HepG2 (cell line): Measurements from ENCODE around the gene COLQ. TPM values are rescaled to one million over a fixed set of nuclear protein-coding genes. Genes with fewer than 3 reads are reported as not detected.

Experiments used
- ATAC-seq: fragments of 200-7000 bp; cut with Tn5 transposase; 3 replicates; pipeline ENCODE4 v1.9.1; 2020; ENCODE audit warnings: mild to moderate bottlenecking, moderate library complexity
- BruUV-seq: library from RNA; stranded (reverse); fragments of 400-500 nt; replicated peaks from 2 replicates; lab custom pipeline; 2021; lab: Mats Ljungman, UMichigan
- CTCF ChIA-PET: fragments of 300-600 bp; formaldehyde crosslinking; extraction: SDS; loops from one replicate; lab custom pipeline; 2021; ENCODE audit warnings: low total read pairs, inconsistent platforms, low intra/inter-chr PET ratio; lab: Yijun Ruan, JAX
- POLR2A ChIA-PET: fragments of 350-600 bp; sonication (Branson Sonifier 250); formaldehyde crosslinking; loops from one replicate; lab custom pipeline; 2020; ENCODE audit warnings: antibody characterized with exemption, inconsistent platforms; lab: Yijun Ruan, JAX
- DNase-seq: peaks from one replicate; pipeline ENCODE4 v3.0.0-alpha.2; 2015; ENCODE audit warnings: low spot score
- FAIRE-seq: peaks from 3 replicates; lab custom pipeline; 2011; peaks lifted over from hg19 to GRCh38; lab: Jason Lieb, UNC
- H2AFZ ChIP-seq: one replicate; pipeline ENCODE4 v1.6.1; 2011; ENCODE audit warnings: low read length, inconsistent platforms
- H3K27ac ChIP-seq: fragments of 300-600 bp; 3 replicates; pipeline ENCODE4 v1.8.0; 2011; ENCODE audit warnings: mixed run types, mild to moderate bottlenecking, mixed read lengths, low read length, inconsistent platforms; ENCODE audit not compliant: insufficient read depth; ENCODE audit errors: extremely low read length
- H3K27me3 ChIP-seq, 2 experiments: fragments of 200-600 bp in 1 of 2; 2 replicates in 1 of 2; 3 replicates in 1 of 2; pipeline versions ENCODE4 v1.6.0 to v1.8.0; 2011; ENCODE audit warnings: low read length in 2 of 2, mild to moderate bottlenecking in 2 of 2, moderate library complexity in 2 of 2, inconsistent platforms in 1 of 2; ENCODE audit not compliant: insufficient read depth in 2 of 2, control insufficient read depth in 1 of 2
- H3K36me3 ChIP-seq, 2 experiments: fragments of 200-600 bp in 1 of 2; replicated peaks in 1 of 2; 2 replicates in 1 of 2; 3 replicates in 1 of 2; pipeline versions ENCODE4 v1.5.1 to v1.8.0; 2011; ENCODE audit warnings: low read length in 2 of 2, inconsistent platforms in 1 of 2; ENCODE audit not compliant: insufficient read depth in 2 of 2, control insufficient read depth in 1 of 2
- H3K4me1 ChIP-seq: 2 replicates; pipeline ENCODE4 v1.5.1; 2012; ENCODE audit warnings: low read length, inconsistent platforms; ENCODE audit not compliant: insufficient read depth
- H3K4me2 ChIP-seq: 2 replicates; pipeline ENCODE4 v1.6.0; 2011; ENCODE audit warnings: low read depth, low read length, inconsistent platforms
- H3K4me3 ChIP-seq, 3 experiments: fragments of 200-600 bp in 1 of 3; sonication (generic), shearing (Covaris generic) in 1 of 3; replicated peaks in 1 of 3; 2 replicates each; pipeline ENCODE4 v1.5.1; 2011 to 2016; ENCODE audit warnings: low read length in 3 of 3, inconsistent platforms in 2 of 3, low read depth in 2 of 3, mild to moderate bottlenecking in 2 of 3, control low read depth in 1 of 3, mixed read lengths in 1 of 3; ENCODE audit not compliant: insufficient read depth in 1 of 3
- H3K79me2 ChIP-seq: one replicate; pipeline ENCODE4 v1.6.1; 2011; ENCODE audit warnings: low read length, inconsistent platforms; ENCODE audit not compliant: insufficient read depth
- H3K9ac ChIP-seq: 2 replicates; pipeline ENCODE4 v1.6.0; 2011; ENCODE audit warnings: mild to moderate bottlenecking, low read depth, low read length, inconsistent platforms; ENCODE audit not compliant: insufficient read depth
- H3K9me3 ChIP-seq: 2 replicates; pipeline ENCODE4 v1.5.1; 2012; ENCODE audit warnings: mild to moderate bottlenecking, low read length
- H4K20me1 ChIP-seq: 2 replicates; pipeline ENCODE4 v1.6.0; 2011; ENCODE audit warnings: inconsistent platforms, mild to moderate bottlenecking, low read length, moderate library complexity; ENCODE audit not compliant: insufficient read depth
- ARNT2 ChIP-seq: sonication (generic); formaldehyde crosslinking; IDR thresholded peaks from 2 replicates; pipeline ENCODE4 v1.8.0; 2022; ENCODE audit warnings: mild to moderate bottlenecking, low read depth, missing genetic modification reagents, moderate library complexity
- CCDC6 ChIP-seq: sonication (generic); formaldehyde crosslinking; IDR thresholded peaks from 2 replicates; pipeline ENCODE4 v1.8.1; 2022; ENCODE audit warnings: mild to moderate bottlenecking, missing genetic modification reagents, moderate library complexity
- MAZ ChIP-seq, 2 experiments: sonication (generic) in 1 of 2; formaldehyde crosslinking in 1 of 2; IDR thresholded peaks; 2 replicates each; pipeline versions ENCODE4 v1.5.0 to v1.6.1; 2012 to 2020; ENCODE audit warnings: low read depth in 2 of 2, mild to moderate bottlenecking in 2 of 2, borderline replicate concordance in 1 of 2, improper control_type of control experiment in 1 of 2, low read length in 1 of 2, missing genetic modification reagents in 1 of 2, moderate library complexity in 1 of 2
- NFRKB ChIP-seq: fragments of 450-650 bp; IDR thresholded peaks from 2 replicates; pipeline ENCODE4 v1.6.1; 2017
- RFX3 ChIP-seq: IDR thresholded peaks from 2 replicates; pipeline ENCODE4 v1.6.1; 2016; ENCODE audit warnings: missing biosample characterization, missing genetic modification reagents
- SPEN ChIP-seq: sonication (generic); formaldehyde crosslinking; IDR thresholded peaks from 2 replicates; pipeline ENCODE4 v1.5.1; 2020; ENCODE audit warnings: low read depth, mild to moderate bottlenecking, missing genetic modification reagents
- ZC3H13 ChIP-seq: sonication (generic); formaldehyde crosslinking; IDR thresholded peaks from 2 replicates; pipeline ENCODE4 v1.8.1; 2023; ENCODE audit warnings: mild to moderate bottlenecking, missing genetic modification reagents, moderate library complexity
- ZNF12 ChIP-seq: sonication (generic); formaldehyde crosslinking; IDR thresholded peaks from 2 replicates; pipeline ENCODE4 v1.5.0; 2020; ENCODE audit warnings: missing genetic modification reagents
- ZNF326 ChIP-seq: sonication (generic); formaldehyde crosslinking; IDR thresholded peaks from 2 replicates; pipeline ENCODE4 v1.4.0; 2020; ENCODE audit warnings: missing genetic modification reagents, borderline replicate concordance
- ZNF546 ChIP-seq: sonication (generic); formaldehyde crosslinking; conservative IDR thresholded peaks from 2 replicates; pipeline ENCODE4 v1.8.1; 2023; ENCODE audit warnings: mild to moderate bottlenecking, missing genetic modification reagents
- ZNF629 ChIP-seq: sonication (generic); formaldehyde crosslinking; conservative IDR thresholded peaks from 2 replicates; pipeline ENCODE4 v1.5.0; 2020; ENCODE audit warnings: missing genetic modification reagents
- ZNF883 ChIP-seq: sonication (generic); formaldehyde crosslinking; IDR thresholded peaks from 2 replicates; pipeline ENCODE4 v1.5.1; 2020; ENCODE audit warnings: mild to moderate bottlenecking, missing genetic modification reagents; ENCODE audit errors: not compliant biosample characterization
- WGBS: methylation state at CpG from one replicate; pipeline ENCODE4 v1.1.6; 2017; ENCODE audit warnings: low lambda C conversion rate; 5-methylcytosine and 5-hydroxymethylcytosine counted together
- in situ Hi-C: cut with HindIII; loops from 2 replicates; pipeline ENCODE4 v1.10.0; 2017; ENCODE audit warnings: low pct_unique_long_range_greater_than_20kb; ENCODE audit not compliant: extremely low pct_ligation_motif_present
- intact Hi-C: fragments of 100-400 bp; cut with micrococcal nuclease; formaldehyde crosslinking; loops from one replicate; pipeline ENCODE4 v1.10.0; 2022; ENCODE audit not compliant: unreplicated experiment
- polyA plus RNA-seq, 8 experiments: library from polyadenylated mRNA; depleted of rRNA in 3 of 8; stranded (reverse) in 7 of 8; unstranded in 1 of 8; fragments of >200 nt; fragmentation: Illumina TruSeq in 4 of 8; extraction: Trizol in 4 of 8; gene quantifications; 2 replicates each; pipeline versions ENCODE4 v1.2.1 to v1.2.3, GENCODE V29; 2011 to 2016; ENCODE audit warnings: low read depth in 4 of 8, missing spikeins in 1 of 8, mixed read lengths in 1 of 8; ENCODE audit not compliant: insufficient read depth in 1 of 8
- total RNA-seq, 5 experiments: library from RNA; depleted of rRNA; stranded (reverse); fragments of >200 nt; fragmentation: Illumina TruSeq; extraction: Trizol; gene quantifications; 2 replicates each; pipeline ENCODE4 v1.2.3, GENCODE V29; 2016; ENCODE audit warnings: low read depth in 1 of 5

The COLQ gene
- total and polyA plus RNA-seq, 2 of the 13 experiments (the other 11 are each of a cell fraction or from before 2014, with no cell fraction given) = 0.31 to 0.46 TPM

GRCh38 chr3:15456321-15456720 is 65.2 kb downstream of the COLQ start (continued):
- no peak for TF ChIP-seq ZNF546
- TF ChIP-seq ARNT2 (CRISPR knock-in tag) = no peak

DNA sequence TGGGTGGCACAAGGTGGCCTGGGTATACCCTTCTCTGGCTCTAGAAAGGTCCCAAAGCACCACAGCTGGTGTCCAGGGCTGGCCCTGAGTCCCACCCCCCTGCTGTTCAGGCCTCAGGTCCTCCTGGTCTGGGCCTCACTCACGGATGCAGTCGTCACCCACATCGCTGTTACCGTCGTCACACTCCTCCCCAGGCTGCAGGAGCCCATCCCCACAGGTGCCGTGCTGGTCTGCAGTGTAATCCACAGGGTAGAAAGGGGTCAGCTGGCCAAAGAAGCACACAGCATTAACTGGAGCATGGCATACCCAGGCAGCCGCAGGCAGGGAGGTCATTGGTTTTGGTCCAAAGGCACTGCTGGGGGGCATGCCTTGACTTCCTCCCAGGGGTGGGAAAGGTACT is 65.8 kb downstream of the COLQ start:
- H4K20me1 ChIP-seq = no peaks in the 10 kb centered on the region
- no peak overlapping the region for H3K4me3 ChIP-seq
- H3K36me3 ChIP-seq = no peaks in the 10 kb centered on the region
- intact Hi-C loops (no loop called here), in situ Hi-C loops (no loop called here)
- H3K9me3 ChIP-seq = no peaks in the 10 kb centered on the region
- H3K4me2 ChIP-seq = no peak overlapping the region
- no peaks in the 10 kb centered on the region for H3K27me3 ChIP-seq
- ChIA-PET POLR2A (no interaction called here), CTCF (no interaction called here)
- 66% methylated on average over 6 of the region's 7 CpGs for WGBS
- no peak for ATAC-seq
- FAIRE-seq = no peak
- DNase-seq = no peak
- BruUV-seq = no TSS peak
- H3K4me1 ChIP-seq = peaks cover 7% of the 10 kb centered on the region
- H3K79me2 ChIP-seq = no peaks in the 10 kb centered on the region
- H2AFZ ChIP-seq = no peak overlapping the region
- TF ChIP-seq SPEN (CRISPR knock-in tag) (no peak), MAZ (IDR thresholded peaks at IDR 0.05; ENCODE audit: borderline replicate concordance, low read depth, low read length) (no peak), MAZ (CRISPR knock-in tag; IDR thresholded peaks at IDR 0.05; ENCODE audit: low read depth) (no peak), RFX3 (CRISPR knock-in tag) (no peak)
- no peak overlapping the region for H3K9ac ChIP-seq
- no peak overlapping the region for H3K27ac ChIP-seq

GRCh38 chr3:15454965-15455364 is 66.5 kb downstream of the COLQ start:
- Histone ChIP-seq H3K9ac (no peak overlapping the region), H3K4me2 (no peak overlapping the region), H3K27me3 (no peaks in the 10 kb centered on the region), H2AFZ (no peak overlapping the region), H3K27ac (no peak overlapping the region), H3K4me1 (peaks cover 7% of the 10 kb centered on the region), H3K4me3 (no peak overlapping the region), H4K20me1 (no peaks in the 10 kb centered on the region), H3K9me3 (no peaks in the 10 kb centered on the region), H3K36me3 (no peaks in the 10 kb centered on the region), H3K79me2 (no peaks in the 10 kb centered on the region)
- CTCF ChIA-PET = no interaction called here
- intact Hi-C loops = no loop called here
- DNase-seq = no peak
- TF ChIP-seq ZNF629 (CRISPR knock-in tag) = peak; percentile 72
- TF ChIP-seq ZNF883 = no peak
- no peak for TF ChIP-seq NFRKB
- TF ChIP-seq ZC3H13 = no peak
- TF ChIP-seq ZNF12 (CRISPR knock-in tag) = no peak
- TF ChIP-seq CCDC6 (CRISPR knock-in tag) = no peak
- TF ChIP-seq ZNF326 (CRISPR knock-in tag) = no peak
- no peak for FAIRE-seq
- POLR2A ChIA-PET = no interaction called here
- no TSS peak for BruUV-seq
- ATAC-seq = no peak
- in situ Hi-C loops = no loop called here
